Measurements from ENCODE around the gene GPR155. TPM values are rescaled to one million over a fixed set of nuclear protein-coding genes. Genes with fewer than 3 reads are reported as not detected.
"Not testable (repeated sequence)": the region's sequence is repeated elsewhere in the genome, so short reads cannot be mapped to it uniquely, and the experiment has no call there.

Gene GPR155
- polyA plus RNA-seq, 1 donor from 2014 or later, result 5.7 TPM

DNA sequence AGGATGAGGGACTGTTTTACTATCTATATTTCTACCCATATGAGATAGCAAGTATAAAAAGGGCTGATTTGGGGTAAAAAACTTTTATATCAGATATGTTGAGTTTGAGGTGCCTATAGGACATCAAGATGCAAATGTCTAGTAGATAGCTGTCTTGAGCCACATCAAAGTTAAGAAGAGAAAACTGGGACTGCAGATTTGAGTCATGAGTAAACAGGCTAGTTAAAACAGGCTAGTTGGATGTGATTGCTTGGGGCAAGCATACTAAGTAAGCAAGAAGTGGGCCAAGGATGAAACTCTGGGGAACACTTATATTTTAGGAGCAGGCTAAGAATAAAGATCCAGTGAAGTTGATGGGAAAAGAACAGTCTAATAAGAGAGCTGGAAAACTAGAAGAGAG lies 94.1 kb downstream of the GPR155 start:
- Histone ChIP-seq H3K4me3 (ENCODE audit: low read length) (no peak overlapping the region), H3F3A (ENCODE audit: insufficient read depth, low read length, poor library complexity, severe bottlenecking) (peaks cover 4% of the 10 kb centered on the region), H4K20me1 (ENCODE audit: insufficient read depth) (no peaks in the 10 kb centered on the region), H3K27ac (ENCODE audit: low read length) (no peak overlapping the region), H3K4me2 (ENCODE audit: low read length) (no peak overlapping the region), H3K9me2 (ENCODE audit: insufficient read depth, low read length) (no peaks in the 10 kb centered on the region), H3K9me3 (ENCODE audit: low read length) (no peaks in the 10 kb centered on the region), H2AFZ (ENCODE audit: low read depth, low read length) (no peak overlapping the region), H3K79me2 (replicated peaks; ENCODE audit: insufficient read depth, low read length) (peaks cover 39% of the 10 kb centered on the region), H3K9ac (ENCODE audit: low read length) (no peak overlapping the region), H3K27me3 (ENCODE audit: insufficient read depth, low read depth, low read length) (no peaks in the 10 kb centered on the region), H3K36me3 (ENCODE audit: insufficient read depth, low read length) (no peaks in the 10 kb centered on the region)
- no peak for TF ChIP-seq MXI1 (conservative IDR thresholded peaks at IDR 0.05; ENCODE audit: poor library complexity, severe bottlenecking)

DNA sequence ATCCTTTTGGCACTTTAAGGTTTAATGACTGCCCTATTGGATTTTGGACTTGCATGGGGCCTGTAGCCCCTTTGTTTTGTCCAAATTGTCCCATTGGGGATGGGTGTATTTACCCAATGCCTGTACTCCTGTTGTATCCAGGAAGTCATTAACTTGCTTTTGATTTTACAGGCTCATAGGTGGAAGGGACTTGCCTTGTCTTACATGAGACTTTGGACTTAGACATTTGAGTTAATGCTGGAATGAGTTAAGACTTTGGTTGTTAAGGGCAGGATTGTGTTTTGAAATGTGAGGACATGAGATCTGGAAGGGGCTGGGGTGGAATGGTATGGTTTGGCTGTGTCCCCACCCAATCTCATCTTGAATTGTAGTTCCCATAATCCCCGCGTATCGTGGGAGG lies 96.5 kb downstream of the GPR155 start:
- not testable (repeated sequence) for H3K27ac ChIP-seq (ENCODE audit: low read length); H3K9me2 ChIP-seq (ENCODE audit: insufficient read depth, low read length); H2AFZ ChIP-seq (ENCODE audit: low read depth, low read length); H3K4me3 ChIP-seq (ENCODE audit: low read length); H3K36me3 ChIP-seq (ENCODE audit: insufficient read depth, low read length); H3K9ac ChIP-seq (ENCODE audit: low read length); H3K9me3 ChIP-seq (ENCODE audit: low read length); H3F3A ChIP-seq (ENCODE audit: insufficient read depth, low read length, poor library complexity, severe bottlenecking); H3K27me3 ChIP-seq (ENCODE audit: insufficient read depth, low read depth, low read length); H4K20me1 ChIP-seq (ENCODE audit: insufficient read depth); H3K4me2 ChIP-seq (ENCODE audit: low read length)
- H3K79me2 ChIP-seq (replicated peaks; ENCODE audit: insufficient read depth, low read length), result peaks cover 39% of the 10 kb centered on the region

DNA sequence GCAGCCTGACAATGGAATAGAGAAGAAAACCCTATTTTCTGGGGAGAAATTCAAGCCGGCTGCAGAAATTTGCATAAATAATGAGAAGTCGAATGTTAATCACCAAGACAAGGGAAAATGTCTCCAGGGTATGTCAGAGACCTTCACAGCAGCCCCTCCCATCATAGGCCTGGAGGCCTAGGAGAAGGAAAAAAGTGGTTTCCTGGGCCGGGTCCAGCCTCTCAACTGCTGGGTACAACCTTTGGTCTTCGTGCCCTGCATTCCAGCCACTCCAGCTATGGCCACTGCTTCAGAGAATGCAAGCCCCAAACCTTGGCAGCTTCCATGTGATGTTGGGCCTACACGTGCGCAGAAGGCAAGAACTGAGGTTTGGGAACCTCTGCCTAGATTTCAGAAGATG lies 97.3 kb downstream of the GPR155 start:
- H3K9ac ChIP-seq (ENCODE audit: low read length), result no peak overlapping the region
- H3K36me3 ChIP-seq (ENCODE audit: insufficient read depth, low read length), result no peaks in the 10 kb centered on the region
- no peak for TF ChIP-seq SMC3 (conservative IDR thresholded peaks at IDR 0.05; ENCODE audit: poor library complexity)
- no peak for TF ChIP-seq MXI1 (conservative IDR thresholded peaks at IDR 0.05; ENCODE audit: poor library complexity, severe bottlenecking)
- TF ChIP-seq POLR2AphosphoS5 (IDR thresholded peaks at IDR 0.05), result no peak
- TF ChIP-seq, protein P1, sequence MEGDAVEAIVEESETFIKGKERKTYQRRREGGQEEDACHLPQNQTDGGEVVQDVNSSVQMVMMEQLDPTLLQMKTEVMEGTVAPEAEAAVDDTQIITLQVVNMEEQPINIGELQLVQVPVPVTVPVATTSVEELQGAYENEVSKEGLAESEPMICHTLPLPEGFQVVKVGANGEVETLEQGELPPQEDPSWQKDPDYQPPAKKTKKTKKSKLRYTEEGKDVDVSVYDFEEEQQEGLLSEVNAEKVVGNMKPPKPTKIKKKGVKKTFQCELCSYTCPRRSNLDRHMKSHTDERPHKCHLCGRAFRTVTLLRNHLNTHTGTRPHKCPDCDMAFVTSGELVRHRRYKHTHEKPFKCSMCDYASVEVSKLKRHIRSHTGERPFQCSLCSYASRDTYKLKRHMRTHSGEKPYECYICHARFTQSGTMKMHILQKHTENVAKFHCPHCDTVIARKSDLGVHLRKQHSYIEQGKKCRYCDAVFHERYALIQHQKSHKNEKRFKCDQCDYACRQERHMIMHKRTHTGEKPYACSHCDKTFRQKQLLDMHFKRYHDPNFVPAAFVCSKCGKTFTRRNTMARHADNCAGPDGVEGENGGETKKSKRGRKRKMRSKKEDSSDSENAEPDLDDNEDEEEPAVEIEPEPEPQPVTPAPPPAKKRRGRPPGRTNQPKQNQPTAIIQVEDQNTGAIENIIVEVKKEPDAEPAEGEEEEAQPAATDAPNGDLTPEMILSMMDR (IDR thresholded peaks at IDR 0.05; ENCODE audit: poor library complexity, severe bottlenecking), result no peak
- TF ChIP-seq EP300 (conservative IDR thresholded peaks at IDR 0.05; ENCODE audit: poor library complexity, severe bottlenecking), result no peak
- no peak for TF ChIP-seq TAF1 (IDR thresholded peaks at IDR 0.05; ENCODE audit: low read depth)
- no peak for TF ChIP-seq RAD21 (conservative IDR thresholded peaks at IDR 0.05)
- TF ChIP-seq EZH2 (IDR thresholded peaks at IDR 0.05; ENCODE audit: borderline replicate concordance, insufficient read depth, low read length, poor library complexity, severe bottlenecking), result no peak
- TF ChIP-seq, protein P2, sequence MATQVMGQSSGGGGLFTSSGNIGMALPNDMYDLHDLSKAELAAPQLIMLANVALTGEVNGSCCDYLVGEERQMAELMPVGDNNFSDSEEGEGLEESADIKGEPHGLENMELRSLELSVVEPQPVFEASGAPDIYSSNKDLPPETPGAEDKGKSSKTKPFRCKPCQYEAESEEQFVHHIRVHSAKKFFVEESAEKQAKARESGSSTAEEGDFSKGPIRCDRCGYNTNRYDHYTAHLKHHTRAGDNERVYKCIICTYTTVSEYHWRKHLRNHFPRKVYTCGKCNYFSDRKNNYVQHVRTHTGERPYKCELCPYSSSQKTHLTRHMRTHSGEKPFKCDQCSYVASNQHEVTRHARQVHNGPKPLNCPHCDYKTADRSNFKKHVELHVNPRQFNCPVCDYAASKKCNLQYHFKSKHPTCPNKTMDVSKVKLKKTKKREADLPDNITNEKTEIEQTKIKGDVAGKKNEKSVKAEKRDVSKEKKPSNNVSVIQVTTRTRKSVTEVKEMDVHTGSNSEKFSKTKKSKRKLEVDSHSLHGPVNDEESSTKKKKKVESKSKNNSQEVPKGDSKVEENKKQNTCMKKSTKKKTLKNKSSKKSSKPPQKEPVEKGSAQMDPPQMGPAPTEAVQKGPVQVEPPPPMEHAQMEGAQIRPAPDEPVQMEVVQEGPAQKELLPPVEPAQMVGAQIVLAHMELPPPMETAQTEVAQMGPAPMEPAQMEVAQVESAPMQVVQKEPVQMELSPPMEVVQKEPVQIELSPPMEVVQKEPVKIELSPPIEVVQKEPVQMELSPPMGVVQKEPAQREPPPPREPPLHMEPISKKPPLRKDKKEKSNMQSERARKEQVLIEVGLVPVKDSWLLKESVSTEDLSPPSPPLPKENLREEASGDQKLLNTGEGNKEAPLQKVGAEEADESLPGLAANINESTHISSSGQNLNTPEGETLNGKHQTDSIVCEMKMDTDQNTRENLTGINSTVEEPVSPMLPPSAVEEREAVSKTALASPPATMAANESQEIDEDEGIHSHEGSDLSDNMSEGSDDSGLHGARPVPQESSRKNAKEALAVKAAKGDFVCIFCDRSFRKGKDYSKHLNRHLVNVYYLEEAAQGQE (IDR thresholded peaks at IDR 0.05; ENCODE audit: borderline replicate concordance), result no peak
- H3K4me3 ChIP-seq (ENCODE audit: low read length), result no peak overlapping the region
- no peak overlapping the region for H2AFZ ChIP-seq (ENCODE audit: low read depth, low read length)
- no peak overlapping the region for H3K4me2 ChIP-seq (ENCODE audit: low read length)
- no peaks in the 10 kb centered on the region for H3K9me2 ChIP-seq (ENCODE audit: insufficient read depth, low read length)
- no peaks in the 10 kb centered on the region for H3F3A ChIP-seq (ENCODE audit: insufficient read depth, low read length, poor library complexity, severe bottlenecking)
- H3K27ac ChIP-seq (ENCODE audit: low read length), result no peak overlapping the region
- no peaks in the 10 kb centered on the region for H3K27me3 ChIP-seq (ENCODE audit: insufficient read depth, low read depth, low read length)
- H4K20me1 ChIP-seq (ENCODE audit: insufficient read depth), result no peaks in the 10 kb centered on the region
- H3K9me3 ChIP-seq (ENCODE audit: low read length), result no peaks in the 10 kb centered on the region
- peaks cover 32% of the 10 kb centered on the region for H3K79me2 ChIP-seq (replicated peaks; ENCODE audit: insufficient read depth, low read length)

DNA sequence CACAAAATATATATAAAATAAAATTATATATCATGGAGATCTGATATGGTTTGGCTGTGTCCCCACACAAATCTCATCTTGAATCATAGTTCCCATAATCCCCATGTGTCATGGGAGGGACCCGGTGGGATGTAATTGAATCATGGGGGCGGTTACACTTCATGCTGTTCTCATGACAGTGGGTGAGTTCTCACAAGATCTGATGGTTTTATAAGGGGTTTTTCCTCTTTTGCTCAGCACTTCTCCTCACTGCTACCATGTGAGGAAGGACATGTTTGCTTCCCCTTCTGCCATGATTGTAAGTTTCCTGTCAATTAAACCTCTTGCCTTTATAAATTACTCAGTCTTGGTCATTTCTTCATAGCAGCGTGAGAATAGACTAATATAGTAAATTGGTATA lies 98.1 kb downstream of the GPR155 start:
- H3K9me2 ChIP-seq (ENCODE audit: insufficient read depth, low read length); H3K9me3 ChIP-seq (ENCODE audit: low read length); H3K4me3 ChIP-seq (ENCODE audit: low read length); H3K9ac ChIP-seq (ENCODE audit: low read length); H3K36me3 ChIP-seq (ENCODE audit: insufficient read depth, low read length); H3K27me3 ChIP-seq (ENCODE audit: insufficient read depth, low read depth, low read length); H4K20me1 ChIP-seq (ENCODE audit: insufficient read depth); H3F3A ChIP-seq (ENCODE audit: insufficient read depth, low read length, poor library complexity, severe bottlenecking); H2AFZ ChIP-seq (ENCODE audit: low read depth, low read length); H3K4me2 ChIP-seq (ENCODE audit: low read length); H3K27ac ChIP-seq (ENCODE audit: low read length): not testable (repeated sequence)
- peaks cover 28% of the 10 kb centered on the region for H3K79me2 ChIP-seq (replicated peaks; ENCODE audit: insufficient read depth, low read length)

Measured in neural cell (in vitro differentiated cells).